ENCODE measurements around the gene RSRP1.
"Not testable (repeated sequence)": the region's sequence is repeated elsewhere in the genome, so short reads cannot be mapped to it uniquely, and the experiment has no call there.

The RSRP1 gene, protein sequence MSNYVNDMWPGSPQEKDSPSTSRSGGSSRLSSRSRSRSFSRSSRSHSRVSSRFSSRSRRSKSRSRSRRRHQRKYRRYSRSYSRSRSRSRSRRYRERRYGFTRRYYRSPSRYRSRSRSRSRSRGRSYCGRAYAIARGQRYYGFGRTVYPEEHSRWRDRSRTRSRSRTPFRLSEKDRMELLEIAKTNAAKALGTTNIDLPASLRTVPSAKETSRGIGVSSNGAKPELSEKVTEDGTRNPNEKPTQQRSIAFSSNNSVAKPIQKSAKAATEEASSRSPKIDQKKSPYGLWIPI

DNA sequence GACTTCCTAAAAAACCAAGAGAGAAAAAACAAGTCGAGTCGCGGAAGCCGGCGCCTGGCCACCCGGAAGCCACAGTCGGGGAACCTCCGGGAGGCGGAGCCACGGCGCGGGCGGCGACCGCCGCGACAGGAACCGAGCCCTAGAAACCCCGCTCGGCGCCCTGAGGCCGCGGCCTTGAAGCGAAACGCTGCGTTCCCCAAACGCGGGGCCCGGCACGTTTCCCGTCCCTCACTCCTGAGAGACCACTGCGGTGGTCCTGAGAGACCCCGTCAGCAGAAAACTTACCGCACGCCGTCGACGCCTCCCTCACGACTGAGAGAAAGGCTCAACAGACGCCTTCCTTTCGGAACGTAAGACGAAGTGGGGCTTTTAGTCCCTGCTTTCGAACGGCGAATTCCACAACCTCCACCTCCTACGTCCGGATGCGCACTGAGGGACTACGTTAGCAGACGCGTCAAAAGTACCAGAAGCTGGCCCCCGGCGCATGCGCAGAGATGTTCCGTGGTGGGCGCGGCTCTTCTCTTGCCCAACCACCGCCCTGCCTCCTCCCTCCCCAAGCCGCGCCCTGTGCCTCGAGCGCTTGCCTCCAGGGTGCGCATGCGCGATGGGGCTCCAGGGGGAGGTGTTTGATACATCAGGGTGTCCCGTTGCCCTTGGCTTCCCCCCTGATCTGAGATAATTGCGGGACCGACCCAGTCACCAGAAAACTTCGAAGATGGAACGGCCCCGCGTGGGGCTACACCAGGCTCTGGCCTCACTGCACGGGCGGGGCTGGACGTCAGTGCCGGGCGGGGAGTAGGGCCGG lies at the start of gene RSRP1:
Gene RSRP1 (minus strand): TSS at position 431 of the 805 bp plus-strand sequence. CDS start 491 bp downstream, outside the sequence.
- peak; percentile 100 for DNase-seq (ENCODE audit: extremely low spot score, insufficient read length, low read depth)
- FAIRE-seq, result peak; percentile 97

DNA sequence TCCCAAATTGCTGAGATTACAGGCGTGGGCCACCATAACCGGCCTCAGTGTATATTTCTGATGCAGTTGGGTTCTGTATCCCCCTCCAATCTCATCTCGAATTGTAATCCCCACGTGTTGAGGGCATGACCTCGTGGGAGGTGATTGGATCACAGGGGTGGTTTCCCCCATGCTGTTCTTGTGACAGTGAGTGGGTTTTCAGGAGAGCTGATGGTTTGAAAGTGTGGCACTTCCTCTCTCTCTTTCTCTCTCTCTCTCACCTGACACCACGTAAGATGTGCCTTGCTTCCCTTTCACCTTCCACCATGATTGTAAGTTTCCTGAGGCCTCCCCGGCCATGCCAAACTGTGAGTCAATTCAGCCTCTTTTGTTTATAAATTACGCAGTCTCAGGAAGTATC lies 49.2 kb upstream of the RSRP1 start:
- not testable (repeated sequence) for DNase-seq (ENCODE audit: extremely low spot score, insufficient read length, low read depth)
- peak; percentile 29 for FAIRE-seq

DNA sequence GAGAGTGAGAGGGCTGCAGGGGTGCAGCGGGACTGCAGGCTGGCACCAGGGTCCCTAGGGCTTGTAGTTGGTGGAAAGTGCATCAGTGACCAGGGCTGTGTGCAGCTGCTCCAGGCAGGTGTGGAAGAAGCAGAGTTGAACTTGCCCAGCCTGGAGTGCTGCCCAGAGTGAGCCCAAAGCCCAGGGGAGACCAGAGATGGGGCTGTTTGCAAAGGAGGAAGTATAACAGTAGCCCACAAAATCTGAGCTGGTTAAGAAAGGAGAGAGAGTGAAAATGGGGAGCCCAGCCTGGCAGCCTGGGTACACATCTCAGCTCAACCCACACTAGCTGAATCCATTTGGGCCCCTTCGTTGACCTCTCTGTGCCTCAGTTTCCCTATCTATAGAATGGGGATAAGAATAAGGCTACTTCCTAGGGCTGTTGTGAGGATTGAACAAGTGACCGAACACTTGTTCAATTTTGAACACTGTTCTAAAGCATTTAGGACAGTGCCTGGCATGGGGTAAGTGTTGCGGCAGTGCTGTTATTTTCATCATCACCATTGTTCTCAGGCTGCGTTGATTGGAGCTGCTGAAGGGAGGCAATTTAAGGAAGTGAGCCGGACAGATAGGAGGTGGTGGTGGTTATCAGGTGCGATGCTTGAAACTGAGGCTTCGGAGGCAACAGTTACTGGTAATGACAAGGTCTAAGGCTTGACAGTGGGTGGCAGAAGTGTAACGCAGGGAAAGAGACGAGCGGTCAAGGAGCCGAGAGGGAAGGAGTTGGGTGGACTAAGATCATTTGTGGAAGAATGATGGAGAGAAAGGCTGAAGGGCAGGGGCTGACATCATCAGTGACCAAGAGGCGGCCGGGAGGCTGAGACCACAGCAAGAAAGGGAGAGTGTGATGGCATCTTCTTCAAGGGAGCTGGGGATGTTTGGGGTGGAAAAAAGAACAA lies 47.9 kb upstream of the RSRP1 start:
- DNase-seq (ENCODE audit: extremely low spot score, insufficient read length, low read depth); FAIRE-seq: not testable (repeated sequence)

DNA sequence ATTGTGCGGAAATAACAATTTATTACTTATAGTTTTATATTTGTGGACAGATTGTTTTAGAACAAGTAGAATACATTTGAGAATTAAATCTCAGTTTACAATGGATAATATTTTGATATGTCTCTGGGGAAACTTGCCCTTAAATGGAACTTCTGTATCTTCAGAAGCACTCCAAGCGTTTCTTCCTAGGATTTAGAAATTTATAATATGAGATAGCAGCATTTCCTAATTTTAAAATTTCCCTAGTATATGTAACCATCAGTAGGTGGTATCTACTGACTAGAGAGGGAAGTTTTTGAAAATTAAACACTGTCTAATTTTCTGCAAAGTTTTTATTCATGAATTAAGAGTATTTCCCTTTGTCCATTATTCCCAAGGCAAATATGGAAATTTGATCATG lies 46.2 kb upstream of the RSRP1 start:
- not testable (repeated sequence) for DNase-seq (ENCODE audit: extremely low spot score, insufficient read length, low read depth); FAIRE-seq

DNA sequence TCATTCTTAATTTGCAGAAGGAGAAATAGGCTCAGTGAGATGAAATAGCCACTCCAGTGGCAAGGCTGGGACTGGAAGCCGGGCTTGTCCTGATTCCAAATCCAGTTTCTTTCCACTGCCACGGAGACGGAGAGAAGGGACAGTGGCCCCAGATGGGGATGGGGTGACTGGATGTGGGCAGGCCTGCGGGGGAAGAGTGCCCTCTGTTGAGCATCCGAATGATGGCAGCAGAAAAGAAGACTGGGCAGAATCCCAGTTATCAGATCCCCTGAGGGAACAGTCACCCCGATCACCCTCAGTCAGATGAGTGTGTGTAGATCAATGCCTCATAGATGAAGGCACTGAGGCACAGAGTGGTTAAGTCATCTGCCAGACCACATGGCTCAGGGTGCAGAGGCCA lies 42.8 kb upstream of the RSRP1 start:
- FAIRE-seq, result peak; percentile 47
- not testable (repeated sequence) for DNase-seq (ENCODE audit: extremely low spot score, insufficient read length, low read depth)

DNA sequence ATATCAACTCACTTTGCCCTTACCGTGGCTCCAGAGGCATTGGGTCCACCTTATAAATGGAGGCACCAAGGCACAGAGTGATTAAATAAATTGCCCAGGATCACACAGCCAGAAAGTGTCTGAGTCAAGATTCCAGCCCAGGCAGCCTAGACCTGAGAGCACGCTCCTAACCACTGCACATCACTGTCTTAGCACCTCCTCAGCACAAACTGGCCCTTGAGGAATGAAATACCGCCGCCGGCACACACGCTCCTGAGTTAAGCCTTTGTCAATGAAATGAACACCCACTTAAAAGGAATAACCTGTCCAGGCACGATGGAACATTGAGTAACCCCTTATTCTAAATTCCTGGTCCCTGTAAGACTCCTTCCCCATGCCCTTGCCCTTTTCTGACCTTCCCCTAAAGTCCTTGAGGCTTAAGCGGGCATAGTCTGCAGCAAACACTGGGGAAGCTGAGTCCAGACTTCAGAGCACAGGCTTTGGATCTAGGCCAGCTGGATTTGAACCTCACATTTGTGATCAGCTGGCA lies 41.4 kb upstream of the RSRP1 start:
- FAIRE-seq; DNase-seq (ENCODE audit: extremely low spot score, insufficient read length, low read depth): not testable (repeated sequence)

DNA sequence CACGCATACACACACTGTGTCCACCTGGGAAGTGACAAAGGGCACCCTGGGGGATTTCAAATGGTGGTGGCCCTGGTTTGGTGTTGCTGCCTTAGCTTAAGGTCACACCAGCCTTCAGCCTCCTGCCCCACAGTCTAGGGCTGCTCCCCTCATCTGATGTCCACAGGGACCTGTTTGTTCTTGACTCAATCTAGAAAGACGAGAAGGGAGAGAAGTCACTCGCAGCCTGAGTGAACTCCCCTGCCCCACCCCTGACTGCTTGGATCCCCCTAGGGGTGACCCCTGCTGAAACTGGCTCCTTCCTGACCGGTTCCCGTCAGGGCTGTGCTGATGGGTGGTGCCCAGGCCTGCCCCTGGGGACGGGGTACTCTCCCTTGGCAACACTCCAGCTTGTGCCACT lies 39.9 kb upstream of the RSRP1 start:
- DNase-seq (ENCODE audit: extremely low spot score, insufficient read length, low read depth); FAIRE-seq: not testable (repeated sequence)

DNA sequence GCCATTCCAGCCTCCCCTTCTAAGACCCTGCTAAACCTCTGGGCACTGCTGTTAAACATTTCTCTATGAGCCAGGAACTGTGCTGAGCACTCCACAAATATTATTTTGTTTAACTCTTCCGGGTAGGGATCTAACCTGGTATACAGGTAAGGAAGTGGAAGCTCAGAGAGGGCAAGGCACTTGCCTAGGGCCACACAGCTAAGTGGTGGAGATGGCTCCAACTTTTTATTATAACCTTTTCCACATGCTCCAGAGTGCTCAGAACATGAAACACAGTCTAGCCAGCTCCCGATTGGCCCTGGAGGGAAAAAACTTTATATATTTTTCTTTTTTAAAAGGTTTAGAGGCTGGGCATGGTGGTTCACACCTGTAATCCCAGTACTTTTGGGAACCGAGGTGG lies 38.6 kb upstream of the RSRP1 start:
- DNase-seq (ENCODE audit: extremely low spot score, insufficient read length, low read depth); FAIRE-seq: not testable (repeated sequence)

DNA sequence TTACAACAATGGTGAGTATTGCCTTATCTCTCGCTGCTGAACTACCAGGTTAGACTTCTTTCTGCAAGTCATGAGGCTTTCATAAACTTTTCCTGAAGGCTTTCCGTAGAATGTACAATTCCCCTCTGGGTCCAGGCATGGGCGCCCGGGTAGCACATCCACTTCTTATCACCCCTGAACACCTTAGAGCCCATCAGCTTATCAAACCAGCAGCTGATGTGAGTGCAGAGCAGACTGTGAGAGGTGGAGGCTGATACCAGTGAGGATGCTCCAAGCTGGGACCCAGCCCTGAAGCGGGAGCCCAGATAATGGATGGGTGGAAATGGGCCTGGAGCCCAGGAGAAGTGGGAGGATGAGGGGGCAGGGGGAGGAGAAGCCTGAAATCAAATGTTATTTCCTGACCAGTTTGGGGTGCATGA lies 32.4 kb upstream of the RSRP1 start:
- FAIRE-seq; DNase-seq (ENCODE audit: extremely low spot score, insufficient read length, low read depth): not testable (repeated sequence)

DNA sequence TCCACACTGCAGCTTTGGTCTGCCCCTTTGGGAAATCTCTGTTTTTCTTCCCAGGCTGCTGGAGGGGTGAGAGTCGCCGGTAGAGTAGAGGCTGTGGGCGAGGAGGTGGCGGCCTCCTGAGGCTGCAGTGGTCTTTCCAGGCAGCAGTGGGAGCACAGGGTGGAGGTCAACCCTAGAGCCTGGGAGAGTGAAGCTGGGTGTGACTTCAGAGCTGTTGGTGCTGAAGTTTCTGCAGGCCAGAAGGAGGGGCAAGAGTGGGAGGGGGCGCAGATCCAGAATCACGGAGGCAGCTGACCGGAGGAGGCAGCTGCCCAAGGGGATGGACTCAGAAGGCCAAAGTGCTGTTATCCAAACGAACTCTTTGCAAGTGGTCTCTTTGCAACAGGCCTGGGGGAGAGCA lies 31.5 kb upstream of the RSRP1 start:
- DNase-seq (ENCODE audit: extremely low spot score, insufficient read length, low read depth); FAIRE-seq: not testable (repeated sequence)

DNA sequence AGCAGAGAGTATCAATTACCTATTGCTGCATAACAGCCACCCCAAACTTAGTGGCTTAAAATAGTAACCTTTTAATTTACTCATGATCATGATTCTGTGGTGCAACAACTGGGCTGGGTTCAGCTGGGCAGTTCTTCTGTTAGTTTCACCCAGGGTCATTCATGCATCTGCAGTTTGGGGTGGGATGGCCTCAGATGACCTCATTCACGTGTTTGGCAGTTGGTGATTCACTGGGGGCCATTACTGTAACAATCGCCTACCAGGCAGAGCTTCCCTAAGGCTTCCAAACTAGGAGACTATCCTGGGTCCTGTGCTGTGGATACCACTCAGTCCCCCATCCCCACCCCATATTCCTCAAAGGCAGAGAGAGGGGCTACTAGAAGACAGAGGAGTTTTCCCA lies 31.1 kb upstream of the RSRP1 start:
- not testable (repeated sequence) for DNase-seq (ENCODE audit: extremely low spot score, insufficient read length, low read depth); FAIRE-seq

DNA sequence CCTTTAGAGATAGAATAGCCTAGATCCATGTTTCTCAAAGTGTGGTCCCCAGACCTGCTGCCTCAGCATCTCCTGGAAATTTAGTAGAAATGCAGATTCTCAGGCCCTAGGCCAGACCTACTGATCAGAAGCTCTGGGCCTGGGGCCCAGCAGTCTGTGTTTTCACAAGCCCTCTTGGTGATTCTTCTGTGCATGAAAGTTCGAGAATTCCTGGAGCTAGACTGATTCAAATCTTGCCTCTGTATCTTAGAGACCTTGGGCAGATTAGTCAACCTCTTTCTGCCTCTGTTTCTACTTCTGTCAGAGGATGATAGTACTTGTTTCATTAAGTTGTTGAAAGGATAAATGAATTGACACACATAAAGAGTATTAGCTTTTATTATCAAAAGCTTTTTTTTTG lies 30.0 kb upstream of the RSRP1 start:
- FAIRE-seq; DNase-seq (ENCODE audit: extremely low spot score, insufficient read length, low read depth): not testable (repeated sequence)

DNA sequence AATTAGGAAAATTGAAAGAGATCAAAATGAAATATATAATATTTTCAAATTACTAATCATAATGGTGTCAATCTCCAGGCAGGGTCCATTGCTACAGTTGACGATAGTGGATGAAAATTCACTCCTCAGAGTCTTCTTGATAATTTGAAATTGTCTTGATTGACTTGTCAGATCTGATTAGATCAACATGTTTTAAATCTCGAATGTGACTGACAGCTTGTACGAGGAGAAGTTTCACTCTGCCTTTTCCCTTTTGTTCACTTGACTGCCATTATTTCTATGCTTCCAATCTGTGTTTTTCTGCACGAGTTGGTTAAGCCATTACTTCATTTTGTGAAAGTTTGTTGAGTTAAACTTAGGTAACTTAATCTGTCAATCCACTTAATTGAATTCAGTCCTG lies 28.4 kb upstream of the RSRP1 start:
- not testable (repeated sequence) for DNase-seq (ENCODE audit: extremely low spot score, insufficient read length, low read depth); FAIRE-seq

DNA sequence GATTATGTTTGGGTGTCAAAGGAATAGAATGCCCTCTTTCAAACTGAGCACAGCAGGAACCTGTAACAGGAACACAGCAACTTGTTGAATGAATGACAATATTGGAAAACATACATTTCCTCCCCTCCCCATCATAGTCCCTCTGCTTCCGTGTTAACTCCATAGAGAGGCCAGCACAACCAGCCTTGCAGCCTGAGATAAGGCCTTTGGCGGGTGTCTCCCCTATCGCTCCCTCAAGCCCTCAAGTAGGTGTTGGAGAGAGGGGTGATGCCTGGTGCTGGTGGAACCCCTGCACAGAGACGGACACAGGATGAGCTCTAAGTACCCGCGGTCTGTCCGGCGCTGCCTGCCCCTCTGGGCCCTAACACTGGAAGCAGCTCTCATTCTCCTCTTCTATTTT lies 25.0 kb upstream of the RSRP1 start, which contains the start of gene RHD:
Gene RHD (plus strand): TSS at position 272 of the 400 bp plus-strand sequence. CDS start 39 bp downstream, at position 311.
- DNase-seq (ENCODE audit: extremely low spot score, insufficient read length, low read depth); FAIRE-seq: not testable (repeated sequence)

DNA sequence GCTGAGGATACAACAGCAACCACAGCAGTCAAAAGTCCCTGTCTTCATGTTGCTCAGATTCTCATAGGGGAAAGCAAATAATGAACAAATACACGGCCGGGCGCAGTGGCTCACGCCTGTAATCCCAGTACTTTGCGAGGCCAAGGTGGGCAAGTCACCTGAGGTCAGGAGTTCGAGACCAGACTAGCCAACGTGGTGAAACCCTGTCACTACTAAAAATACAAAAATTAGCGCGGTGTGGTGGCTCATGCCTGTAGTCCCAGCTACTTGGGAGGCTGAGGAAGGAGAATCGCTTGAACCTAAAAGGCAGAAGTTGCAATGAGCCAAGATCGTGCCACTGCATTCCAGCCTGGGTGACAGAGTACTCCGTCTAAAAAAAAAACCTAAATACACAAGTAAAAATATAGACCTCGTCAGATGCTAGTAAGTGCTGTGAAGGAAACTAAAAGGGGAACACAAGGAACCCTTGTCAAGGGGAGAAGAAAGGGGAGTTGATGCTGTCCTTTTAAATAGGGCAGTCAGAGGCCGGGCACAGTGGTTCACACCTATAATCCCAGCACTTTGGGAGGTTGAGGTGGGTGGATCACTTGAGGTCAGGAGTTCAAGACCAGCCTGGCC lies 21.0 kb upstream of the RSRP1 start:
- not testable (repeated sequence) for FAIRE-seq; DNase-seq (ENCODE audit: extremely low spot score, insufficient read length, low read depth)

DNA sequence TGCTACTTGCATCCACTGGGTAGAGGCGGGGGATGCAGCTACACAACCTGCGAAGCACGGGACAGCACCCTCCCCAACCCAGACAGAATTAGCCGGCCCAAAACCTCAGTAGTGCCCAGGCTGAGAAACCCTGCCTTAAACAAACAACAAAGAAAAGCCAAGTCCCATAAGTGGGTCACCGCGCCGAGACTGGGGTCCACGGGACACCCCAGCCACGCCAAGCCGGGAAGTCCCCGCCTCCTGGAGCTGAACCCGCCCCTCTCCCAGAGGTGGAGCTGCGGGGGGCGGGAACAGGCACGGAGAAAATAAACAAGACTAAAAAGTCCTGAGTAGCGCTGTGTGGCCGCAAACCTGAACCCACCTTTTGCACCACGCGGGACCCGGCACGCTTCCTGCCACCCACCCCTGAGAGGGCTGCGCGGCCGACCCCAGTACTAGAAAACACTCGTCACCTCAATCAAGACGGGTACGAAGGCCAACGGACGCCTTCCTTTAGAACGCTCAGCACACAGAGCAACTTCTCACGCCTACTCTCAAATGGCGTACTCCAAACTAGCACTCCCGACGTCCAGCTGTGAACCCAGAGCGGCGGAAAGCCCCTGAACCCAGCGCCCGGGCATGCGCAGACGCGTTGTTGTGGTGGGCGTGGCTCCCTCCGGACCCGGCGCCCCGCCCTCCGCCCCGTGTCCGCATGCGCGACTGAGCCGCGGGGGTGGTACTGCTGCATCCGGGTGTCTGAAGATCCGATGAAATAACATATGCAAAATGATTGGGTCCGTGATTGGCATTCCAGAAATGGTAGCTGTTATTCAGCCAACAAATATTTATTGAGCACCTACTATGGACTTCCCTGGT lies 20.3 kb upstream of the RSRP1 start:
- DNase-seq (ENCODE audit: extremely low spot score, insufficient read length, low read depth), result not testable (repeated sequence)

DNA sequence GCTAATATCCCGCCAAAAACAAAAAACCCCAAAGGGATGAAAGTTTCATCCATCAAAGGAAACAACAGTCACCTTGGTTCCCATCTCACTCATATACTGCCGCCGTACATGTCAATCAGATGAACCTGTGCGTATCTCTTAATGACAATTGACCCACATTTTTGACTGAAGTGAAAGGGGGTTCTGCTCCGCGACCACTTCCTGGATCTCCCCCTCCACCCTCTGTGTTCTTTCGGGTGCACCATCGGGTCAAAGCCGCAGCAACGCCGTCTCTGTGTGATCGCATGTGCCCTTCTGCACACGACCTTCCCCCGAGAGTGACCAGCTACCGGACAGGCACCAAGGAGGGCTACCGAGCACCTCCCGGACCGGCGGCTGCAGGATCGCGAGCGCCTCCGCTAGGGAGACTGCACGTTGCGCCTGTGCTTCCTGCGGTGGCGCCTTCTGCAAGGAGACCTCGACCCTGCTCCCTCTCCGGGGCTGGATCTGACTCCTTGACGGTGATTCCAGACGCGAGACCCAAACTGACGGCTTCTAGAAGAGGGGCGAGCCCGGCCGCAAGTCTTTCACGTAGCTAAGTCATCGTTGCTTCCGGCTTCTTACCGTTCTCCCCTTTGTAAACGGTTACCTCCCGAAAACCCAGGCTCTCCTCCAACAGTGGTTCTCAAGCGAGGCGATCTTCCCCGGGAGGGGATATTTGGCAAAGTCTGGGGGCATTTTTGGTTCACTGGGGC lies 19.5 kb upstream of the RSRP1 start:
- DNase-seq (ENCODE audit: extremely low spot score, insufficient read length, low read depth), result not testable (repeated sequence)
- peak; percentile 49 for FAIRE-seq

More for the DNA sequence above, 20.3 kb upstream of the RSRP1 start:
- peak; percentile 95 for FAIRE-seq

Data from GM18507 (cell line).